ENCODE data around the gene BUB1B. TPM values are rescaled to one million over a fixed set of nuclear protein-coding genes. Genes with fewer than 3 reads are reported as not detected.
A peak's percentile ranks its signal among the peaks of the same experiment; 100 is the strongest.
"Not testable (repeated sequence)": the region's sequence is repeated elsewhere in the genome, so short reads cannot be mapped to it uniquely, and the experiment has no call there.

Gene BUB1B
- total RNA-seq, result 1 to 10 TPM in 2 of 4 donors, under 1 TPM in 2; 0.37 to 7.4 (median 1.5) TPM

- TF ChIP-seq, protein P1, sequence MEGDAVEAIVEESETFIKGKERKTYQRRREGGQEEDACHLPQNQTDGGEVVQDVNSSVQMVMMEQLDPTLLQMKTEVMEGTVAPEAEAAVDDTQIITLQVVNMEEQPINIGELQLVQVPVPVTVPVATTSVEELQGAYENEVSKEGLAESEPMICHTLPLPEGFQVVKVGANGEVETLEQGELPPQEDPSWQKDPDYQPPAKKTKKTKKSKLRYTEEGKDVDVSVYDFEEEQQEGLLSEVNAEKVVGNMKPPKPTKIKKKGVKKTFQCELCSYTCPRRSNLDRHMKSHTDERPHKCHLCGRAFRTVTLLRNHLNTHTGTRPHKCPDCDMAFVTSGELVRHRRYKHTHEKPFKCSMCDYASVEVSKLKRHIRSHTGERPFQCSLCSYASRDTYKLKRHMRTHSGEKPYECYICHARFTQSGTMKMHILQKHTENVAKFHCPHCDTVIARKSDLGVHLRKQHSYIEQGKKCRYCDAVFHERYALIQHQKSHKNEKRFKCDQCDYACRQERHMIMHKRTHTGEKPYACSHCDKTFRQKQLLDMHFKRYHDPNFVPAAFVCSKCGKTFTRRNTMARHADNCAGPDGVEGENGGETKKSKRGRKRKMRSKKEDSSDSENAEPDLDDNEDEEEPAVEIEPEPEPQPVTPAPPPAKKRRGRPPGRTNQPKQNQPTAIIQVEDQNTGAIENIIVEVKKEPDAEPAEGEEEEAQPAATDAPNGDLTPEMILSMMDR (IDR thresholded peaks at IDR 0.05), result no peak
- ATAC-seq (ENCODE audit: low FRiP score) (peak; percentile 91), DNase-seq (ENCODE audit: low spot score) (peak; percentile 82)
Observed at GRCh38 chr15:40160689-40161688, at the start of gene BUB1B. BUB1B (plus strand) TSS chr15:40161069; CDS start chr15:40161221, 152 bp downstream.

GRCh38 chr15:40111888-40112287 lies 49.0 kb upstream of the BUB1B start:
- ATAC-seq (ENCODE audit: low FRiP score) (no peak), DNase-seq (ENCODE audit: low spot score) (no peak)
- TF ChIP-seq, protein P1 (IDR thresholded peaks at IDR 0.05), result no peak

- no peak for ATAC-seq (ENCODE audit: low FRiP score)
- TF ChIP-seq, protein P1 (IDR thresholded peaks at IDR 0.05), result no peak
- no peak for DNase-seq (ENCODE audit: low spot score)
Observed at GRCh38 chr15:40112789-40113188, 48.1 kb upstream of the BUB1B start.

GRCh38 chr15:40114218-40114617 lies 46.7 kb upstream of the BUB1B start:
- DNase-seq (ENCODE audit: low spot score), result no peak
- ATAC-seq (ENCODE audit: low FRiP score), result no peak
- TF ChIP-seq, protein P1 (IDR thresholded peaks at IDR 0.05), result no peak

DNA sequence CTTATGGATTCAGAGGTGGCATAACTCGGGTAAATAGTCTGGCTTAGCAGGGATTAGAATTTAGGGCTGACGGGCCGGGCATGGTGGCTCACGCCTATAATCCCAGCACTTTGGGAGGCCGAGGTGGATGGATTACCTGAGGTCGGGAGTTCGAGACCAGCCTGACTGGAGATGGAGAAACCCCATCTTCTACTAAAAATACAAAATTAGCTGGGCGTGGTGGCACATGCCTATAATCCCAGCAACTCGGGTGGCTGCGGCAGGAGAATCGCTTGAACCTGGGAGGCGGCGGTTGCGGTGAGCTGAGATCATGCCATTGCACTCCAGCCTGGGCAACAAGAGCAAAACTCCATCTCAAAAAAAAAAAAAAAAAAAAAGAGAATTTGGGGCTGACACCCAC lies 45.8 kb upstream of the BUB1B start:
- ATAC-seq (ENCODE audit: low FRiP score); DNase-seq (ENCODE audit: low spot score): not testable (repeated sequence)

DNA sequence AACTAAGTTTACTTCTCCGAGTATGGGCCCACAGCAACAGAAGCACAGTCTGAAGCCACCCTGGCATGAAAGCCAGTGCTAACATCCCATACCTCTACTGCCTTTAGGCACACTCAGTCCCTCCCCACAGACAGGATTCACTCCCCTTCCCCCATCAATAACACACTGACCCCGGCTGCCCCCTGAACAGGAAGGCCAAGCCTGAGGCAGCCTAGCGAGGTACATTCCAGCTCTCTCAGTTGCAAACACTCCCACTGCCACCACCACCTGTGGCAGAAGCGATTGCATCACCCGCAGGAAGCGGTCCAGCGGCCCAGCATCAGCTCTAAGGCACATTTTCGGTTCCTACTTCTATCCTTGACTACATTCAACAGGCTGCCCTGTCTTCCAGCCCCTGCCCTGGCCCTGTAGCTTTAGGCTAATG lies 45.2 kb upstream of the BUB1B start:
- DNase-seq (ENCODE audit: low spot score), result no peak

DNA sequence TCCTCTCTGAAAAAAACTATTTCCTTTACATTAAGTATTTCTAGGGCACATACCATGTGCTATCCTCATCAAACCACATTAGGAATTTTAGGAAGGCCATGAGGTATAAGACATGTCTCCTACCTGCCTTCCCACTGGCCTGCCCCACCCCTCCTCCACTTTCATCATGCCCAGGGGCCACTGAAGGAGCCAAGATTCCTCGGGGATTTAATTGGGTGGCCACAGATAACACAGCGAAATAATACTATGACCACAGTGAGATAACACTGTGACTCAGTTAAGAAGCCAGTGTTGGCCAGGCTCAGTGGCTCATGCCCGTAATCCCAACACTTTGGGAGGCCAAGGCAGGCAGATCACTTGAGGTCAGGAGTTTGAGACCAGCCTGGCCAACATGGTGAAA lies 42.4 kb upstream of the BUB1B start:
- ATAC-seq (ENCODE audit: low FRiP score) (no peak), DNase-seq (ENCODE audit: low spot score) (no peak)
- TF ChIP-seq, protein P1 (IDR thresholded peaks at IDR 0.05), result no peak

More for the DNA sequence above, 45.2 kb upstream of the BUB1B start:
- TF ChIP-seq, protein P1 (IDR thresholded peaks at IDR 0.05), result no peak
- no peak for ATAC-seq (ENCODE audit: low FRiP score)
